Neutrophil (primary cell): ENCODE data around the gene PODXL2.

ENCODE experiments used
- H3K27ac ChIP-seq: fragments of 200-600 bp; sonication (generic); 2 replicates; pipeline ENCODE4 v1.5.1; 2016; ENCODE audit warnings: mild to moderate bottlenecking, moderate library complexity
- H3K27me3 ChIP-seq: fragments of 200-600 bp; sonication (generic); 2 replicates; pipeline ENCODE4 v1.6.0; 2016; ENCODE audit warnings: mild to moderate bottlenecking
- H3K36me3 ChIP-seq: fragments of 200-600 bp; sonication (generic); 2 replicates; pipeline ENCODE4 v1.5.1; 2017
- H3K4me1 ChIP-seq, 2 experiments: fragments of 200-600 bp in 1 of 2; sonication (generic) in 1 of 2; 1 replicate in 1 of 2; 2 replicates in 1 of 2; pipeline versions ENCODE4 v1.5.1 to v1.6.1; 2013 to 2016; ENCODE audit warnings: low read depth in 1 of 2, low read length in 1 of 2, mild to moderate bottlenecking in 1 of 2, moderate library complexity in 1 of 2; ENCODE audit not compliant: control insufficient read depth in 1 of 2, insufficient read depth in 1 of 2
- H3K4me3 ChIP-seq, 2 experiments: fragments of 200-600 bp in 1 of 2; sonication (generic) in 1 of 2; 1 replicate in 1 of 2; 2 replicates in 1 of 2; pipeline ENCODE4 v1.5.1; 2013 to 2016; ENCODE audit warnings: low read depth in 1 of 2, low read length in 1 of 2, mild to moderate bottlenecking in 1 of 2, moderate library complexity in 1 of 2
- H3K9me3 ChIP-seq: fragments of 200-600 bp; sonication (generic); 2 replicates; pipeline ENCODE4 v1.5.1; 2016
- TF ChIP-seq, protein P1 (sequence below): fragments of 200-600 bp; sonication (generic); IDR thresholded peaks from 2 replicates; pipeline ENCODE4 v1.5.1; 2016; ENCODE audit warnings: antibody characterized with exemption

PODXL2 gene

DNA sequence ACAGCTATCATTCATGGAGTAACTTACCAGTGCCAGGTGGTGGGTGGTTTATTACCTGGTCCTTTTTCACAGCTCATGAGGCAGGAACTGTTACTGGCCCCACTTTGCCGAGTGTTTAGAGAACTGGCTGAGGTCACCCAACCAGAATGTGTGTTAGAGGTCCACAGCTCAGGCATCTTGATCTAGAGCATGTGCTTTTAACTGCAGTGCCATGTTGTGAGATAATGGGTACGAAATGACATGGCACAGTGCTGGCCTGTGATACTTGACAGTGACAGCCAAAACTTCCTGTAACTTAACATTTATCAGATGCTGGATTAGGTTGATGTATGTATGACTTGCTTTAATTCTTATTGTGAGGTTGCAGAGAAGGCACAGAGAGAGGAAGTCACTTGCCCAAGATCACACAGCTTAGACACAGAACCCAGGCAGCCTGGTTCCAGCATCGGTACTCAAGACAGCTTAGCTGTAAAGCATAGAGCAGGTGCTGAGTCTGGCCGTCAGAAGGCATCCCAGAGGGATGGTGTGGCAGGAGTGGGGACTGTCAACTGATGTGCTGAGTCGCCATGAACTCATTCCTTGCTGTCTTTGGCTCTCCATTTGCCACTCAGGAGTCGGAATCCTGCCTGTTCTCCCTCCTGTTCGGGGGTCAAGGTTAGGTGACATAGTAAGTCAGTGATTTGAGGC, 21.2 kb upstream of the PODXL2 start:
- TF ChIP-seq, protein P1, sequence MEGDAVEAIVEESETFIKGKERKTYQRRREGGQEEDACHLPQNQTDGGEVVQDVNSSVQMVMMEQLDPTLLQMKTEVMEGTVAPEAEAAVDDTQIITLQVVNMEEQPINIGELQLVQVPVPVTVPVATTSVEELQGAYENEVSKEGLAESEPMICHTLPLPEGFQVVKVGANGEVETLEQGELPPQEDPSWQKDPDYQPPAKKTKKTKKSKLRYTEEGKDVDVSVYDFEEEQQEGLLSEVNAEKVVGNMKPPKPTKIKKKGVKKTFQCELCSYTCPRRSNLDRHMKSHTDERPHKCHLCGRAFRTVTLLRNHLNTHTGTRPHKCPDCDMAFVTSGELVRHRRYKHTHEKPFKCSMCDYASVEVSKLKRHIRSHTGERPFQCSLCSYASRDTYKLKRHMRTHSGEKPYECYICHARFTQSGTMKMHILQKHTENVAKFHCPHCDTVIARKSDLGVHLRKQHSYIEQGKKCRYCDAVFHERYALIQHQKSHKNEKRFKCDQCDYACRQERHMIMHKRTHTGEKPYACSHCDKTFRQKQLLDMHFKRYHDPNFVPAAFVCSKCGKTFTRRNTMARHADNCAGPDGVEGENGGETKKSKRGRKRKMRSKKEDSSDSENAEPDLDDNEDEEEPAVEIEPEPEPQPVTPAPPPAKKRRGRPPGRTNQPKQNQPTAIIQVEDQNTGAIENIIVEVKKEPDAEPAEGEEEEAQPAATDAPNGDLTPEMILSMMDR, result no peak
- H3K36me3 ChIP-seq, result peaks cover 11% of the 10 kb centered on the region

DNA sequence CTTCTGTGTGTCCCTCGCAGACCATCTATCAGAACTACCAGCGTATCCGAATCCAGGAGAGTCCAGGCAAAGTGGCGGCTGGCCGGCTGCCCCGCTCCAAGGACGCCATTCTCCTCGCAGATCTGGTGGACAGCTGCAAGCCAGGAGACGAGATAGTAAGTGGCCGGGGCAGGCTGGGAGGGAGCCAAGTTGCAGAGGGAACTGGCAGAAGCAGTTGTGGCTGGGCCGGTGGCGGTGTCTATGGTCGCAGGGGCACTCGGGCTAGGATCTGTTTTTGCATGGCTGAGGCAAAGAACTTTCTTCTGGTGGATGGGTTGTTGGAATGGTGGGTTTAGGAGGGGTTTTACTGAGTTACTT, 20.6 kb upstream of the PODXL2 start:
- Histone ChIP-seq H3K27ac (peak overlapping the region; percentile 64), H3K4me3 (no peak overlapping the region), H3K9me3 (no peaks in the 10 kb centered on the region), H3K4me1 (peaks cover 16 to 21% of the 10 kb centered on the region in 2 experiments), H3K27me3 (no peaks in the 10 kb centered on the region), H3K36me3 (peaks cover 11% of the 10 kb centered on the region)
- TF ChIP-seq, protein P1, result no peak

More for the DNA sequence above, 21.2 kb upstream of the PODXL2 start:
- H3K27me3 ChIP-seq, result no peaks in the 10 kb centered on the region
- H3K9me3 ChIP-seq, result no peaks in the 10 kb centered on the region
- no peak overlapping the region for H3K4me3 ChIP-seq
- peaks cover 16% of the 10 kb centered on the region in 2 experiments for H3K4me1 ChIP-seq
- peak overlapping the region; percentile 36 for H3K27ac ChIP-seq

DNA sequence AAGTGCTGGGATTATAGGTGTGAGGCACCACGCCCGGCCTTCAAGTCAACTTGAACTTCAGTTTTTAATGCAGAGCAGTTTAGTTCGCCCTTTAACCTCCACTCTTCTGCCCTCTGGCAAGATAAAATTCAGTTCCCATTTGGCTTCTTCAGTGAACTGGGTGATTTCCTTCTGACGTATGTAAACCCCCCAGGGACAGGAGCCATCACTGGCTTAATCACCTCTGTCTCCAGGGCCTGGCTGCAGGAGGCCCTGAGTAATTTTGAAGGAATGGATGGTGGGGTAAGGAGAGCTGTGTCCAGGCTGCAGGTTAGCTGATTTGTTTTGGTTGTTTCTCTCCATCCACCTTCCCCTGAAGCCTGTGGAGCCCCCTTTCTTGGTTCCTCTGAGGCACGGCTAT, 18.9 kb upstream of the PODXL2 start:
- Histone ChIP-seq H3K27me3 (no peaks in the 10 kb centered on the region), H3K36me3 (peaks cover 14% of the 10 kb centered on the region), H3K4me3 (no peak overlapping the region), H3K4me1 (peaks cover 16 to 21% of the 10 kb centered on the region in 2 experiments), H3K27ac (peak overlapping the region; percentile 64), H3K9me3 (no peaks in the 10 kb centered on the region)
- TF ChIP-seq, protein P1, result no peak

DNA sequence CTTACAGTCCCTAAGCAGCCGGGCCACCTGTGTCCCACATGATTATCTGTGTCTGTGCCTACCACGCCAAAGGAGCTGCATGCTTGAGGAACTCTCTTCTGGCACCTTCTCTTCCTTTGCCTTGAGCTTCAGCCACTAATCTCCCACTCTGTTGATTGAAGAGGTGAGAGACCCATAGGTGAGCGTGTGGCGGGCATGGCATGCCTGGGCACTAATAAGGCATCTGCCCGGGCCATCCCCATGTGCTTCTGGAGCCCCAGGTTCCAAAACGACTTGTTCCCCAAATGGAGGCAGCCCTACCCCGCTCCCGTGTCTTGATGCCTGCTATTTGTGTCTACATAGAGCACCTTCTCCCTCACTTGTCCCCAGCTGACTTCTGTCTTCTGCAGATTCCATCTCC, 17.7 kb upstream of the PODXL2 start:
- peaks cover 17% of the 10 kb centered on the region for H3K36me3 ChIP-seq
- TF ChIP-seq, protein P1, result no peak
- peaks cover 16 to 21% of the 10 kb centered on the region in 2 experiments for H3K4me1 ChIP-seq

DNA sequence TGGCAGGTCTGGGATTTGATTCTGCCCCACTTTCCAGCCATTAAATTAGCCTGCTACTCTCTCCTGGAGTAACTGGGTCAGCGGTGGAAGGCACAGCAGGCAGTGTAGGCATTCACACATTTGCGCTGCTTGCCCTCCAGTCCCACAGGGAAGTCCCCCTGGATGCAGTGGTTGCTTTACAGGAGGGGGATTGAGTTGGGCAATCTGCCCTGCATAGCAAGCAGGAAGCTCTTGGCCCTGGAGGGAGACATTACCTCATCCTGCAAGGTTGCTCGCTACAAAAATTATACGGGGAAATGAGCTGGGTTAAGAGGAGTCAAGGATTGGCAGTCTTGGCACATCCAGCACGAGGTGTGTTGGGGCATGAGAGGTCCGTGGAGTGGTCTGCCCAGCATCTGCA, 16.0 kb upstream of the PODXL2 start:
- Histone ChIP-seq H3K27ac (no peak overlapping the region), H3K36me3 (peaks cover 29% of the 10 kb centered on the region), H3K4me1 (peaks cover 16 to 21% of the 10 kb centered on the region in 2 experiments), H3K4me3 (no peak overlapping the region), H3K9me3 (no peaks in the 10 kb centered on the region), H3K27me3 (no peaks in the 10 kb centered on the region)
- TF ChIP-seq, protein P1, result no peak

More for the DNA sequence above, 17.7 kb upstream of the PODXL2 start:
- no peak overlapping the region for H3K4me3 ChIP-seq
- H3K9me3 ChIP-seq, result no peaks in the 10 kb centered on the region
- H3K27me3 ChIP-seq, result no peaks in the 10 kb centered on the region
- no peak overlapping the region for H3K27ac ChIP-seq
